Adrenal gland (tissue), 12 donors: ENCODE measurements around the gene SARM1. TPM values are rescaled to one million over a fixed set of nuclear protein-coding genes. Genes with fewer than 3 reads are reported as not detected.
A peak's percentile ranks its signal among the peaks of the same experiment; 100 is the strongest.

ENCODE experiments used
- DNase-seq, 7 donors: peaks; one replicate each; pipeline ENCODE4 v3.0.0-alpha.2; 2019 to 2020
- H3K27ac ChIP-seq, 5 donors: fragments of 200-600 bp; sonication (generic) in 4 of 5; 1 replicate in 3 of 5; 2 replicates in 2 of 5; pipeline versions ENCODE4 v1.5.1 to v1.8.0; 2016 to 2020; ENCODE audit warnings: mild to moderate bottlenecking in 1 of 5
- H3K27me3 ChIP-seq: fragments of 200-600 bp; 2 replicates; pipeline ENCODE4 v1.8.0; 2021
- H3K36me3 ChIP-seq, 2 donors: fragments of 200-600 bp; replicated peaks in 1 of 2; 1 replicate in 1 of 2; 2 replicates in 1 of 2; pipeline versions ENCODE4 v1.5.1 to v1.8.0; 2018 to 2022
- H3K4me1 ChIP-seq, 2 donors: fragments of 200-600 bp; replicated peaks in 1 of 2; 1 replicate in 1 of 2; 2 replicates in 1 of 2; pipeline versions ENCODE4 v1.5.1 to v1.8.0; 2018 to 2021
- H3K4me3 ChIP-seq, 4 donors: fragments of 200-600 bp; sonication (generic) in 3 of 4; one replicate each; pipeline ENCODE4 v1.5.1; 2016 to 2018
- H3K9me3 ChIP-seq, 3 donors: fragments of 200-600 bp; sonication (generic) in 1 of 3; replicated peaks in 1 of 3; 1 replicate in 2 of 3; 2 replicates in 1 of 3; pipeline versions ENCODE4 v1.5.1 to v1.8.0; 2016 to 2021
- CTCF ChIP-seq, 6 experiments: fragments of 450-650 bp in 4 of 6; fragments of 200-600 bp in 2 of 6; sonication (generic) in 1 of 6; IDR thresholded peaks; 1 replicate in 5 of 6; 2 replicates in 1 of 6; pipeline versions ENCODE4 v1.5.1 to v1.8.0; 2016 to 2021; ENCODE audit warnings: antibody characterized with exemption in 6 of 6, mild to moderate bottlenecking in 2 of 6, moderate library complexity in 1 of 6
- POLR2A ChIP-seq, 2 donors: fragments of 450-650 bp; IDR thresholded peaks; one replicate each; pipeline ENCODE4 v1.6.1; 2017; ENCODE audit warnings: antibody characterized with exemption in 2 of 2, mild to moderate bottlenecking in 2 of 2, moderate library complexity in 1 of 2
- WGBS, 4 donors: extraction: QIAGEN DNeasy Blood & Tissue Kit in 2 of 4; methylation state at CpG; one replicate each; pipeline versions ENCODE4 v1.1.5 to v1.1.7; 2013 to 2017; 5-methylcytosine and 5-hydroxymethylcytosine counted together
- intact Hi-C, 2 donors: fragments of 100-400 bp; cut with DNase I; formaldehyde crosslinking; loops; one replicate each; pipeline versions ENCODE4 v1.14.1 to v1.15.0; 2022 to 2023
- polyA plus RNA-seq, 3 donors: library from polyadenylated mRNA; stranded (reverse); fragments of 200-250 nt in 2 of 3; fragments of 350-450 nt in 1 of 3; fragmentation: Illumina TruSeq in 1 of 3; extraction: RNeasy Lipid Tissue Mini Kit (QIAGEN cat#74804) in 1 of 3; gene quantifications; one replicate each; pipeline ENCODE4 v1.2.3, GENCODE V29; 2013 to 2014
- total RNA-seq, 9 donors: library from RNA; depleted of rRNA in 4 of 9; stranded (reverse); fragments of >200 nt in 4 of 9; fragments of 120-200 nt in 1 of 9; fragmentation: NEBNext Ultra II Directional in 1 of 9; extraction: Animal tissue kit (Norgen Biotek cat#: 25700) in 1 of 9; gene quantifications; one replicate each; pipeline versions ENCODE4 v1.1.0 to v1.2.4, GENCODE V29; 2013 to 2023
- donor health status: healthy with polysubstance abuse.
- donor health status: Bipolar disorder and iron deficiency.
- donor health status: DM: yes; HTN: yes; CAD: no.
- donor health status: DM: no; HTN: no; CAD: no.
- donor health status: DM: no; HTN: no; CAD: no.
- donor health status: DM: yes; HTN: yes; CAD: no.

The SARM1 gene
- total and polyA plus RNA-seq, 12 donors = 5.8 to 40.0 (median 23.9) TPM

DNA sequence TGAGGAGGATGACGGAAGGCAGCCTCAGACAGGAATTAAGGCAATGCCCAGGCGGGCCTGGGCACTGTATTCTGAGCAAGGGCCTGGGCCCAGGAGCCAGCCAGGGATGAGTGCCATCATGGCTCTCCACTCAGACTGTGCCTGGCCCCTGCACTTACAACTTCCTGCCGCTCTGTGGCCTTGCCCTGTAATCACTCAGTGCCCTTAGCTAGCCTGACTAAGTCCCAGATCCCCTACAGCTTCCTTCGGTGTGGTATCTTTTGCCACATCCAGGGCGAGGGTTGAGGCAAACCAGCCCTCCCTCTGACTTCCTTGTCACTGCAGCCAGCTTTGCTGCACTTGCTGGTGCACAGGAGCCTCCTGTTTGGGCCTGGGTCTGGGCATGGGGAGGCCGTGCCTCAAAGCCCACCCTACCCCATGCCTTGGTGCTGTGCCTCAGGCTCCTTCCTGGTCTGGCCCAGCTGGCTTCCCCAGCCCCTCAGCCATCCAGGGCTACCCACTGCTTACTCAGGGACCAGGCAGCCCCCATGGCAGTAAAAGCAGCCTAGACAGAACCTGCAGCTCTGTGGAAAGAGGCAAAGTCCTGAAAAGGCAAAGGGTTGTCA is 25.2 kb downstream of the SARM1 start:
- Histone ChIP-seq H3K36me3 (peaks cover 0 to 66% of the 10 kb centered on the region in 2 donors), H3K27ac (peak overlapping the region in 3 of 5 donors; percentile 29 to 77 (median 56)), H3K4me1 (peaks cover 22 to 31% of the 10 kb centered on the region in 2 donors), H3K4me3 (no peak overlapping the region), H3K9me3 (no peaks in the 10 kb centered on the region), H3K27me3 (no peaks in the 10 kb centered on the region)
- TF ChIP-seq POLR2A (IDR thresholded peaks at IDR 0.05) (peak in 1 of 2 donors; percentile 28), CTCF (IDR thresholded peaks at IDR 0.05) (no peak)
- intact Hi-C loops = no loop called here
- WGBS, 4 donors = 41 to 70% (median 58%) methylated on average over 5 to 6 of the region's 6 CpGs
- peak in 5 of 7 donors; percentile 38 to 67 (median 56) for DNase-seq

DNA sequence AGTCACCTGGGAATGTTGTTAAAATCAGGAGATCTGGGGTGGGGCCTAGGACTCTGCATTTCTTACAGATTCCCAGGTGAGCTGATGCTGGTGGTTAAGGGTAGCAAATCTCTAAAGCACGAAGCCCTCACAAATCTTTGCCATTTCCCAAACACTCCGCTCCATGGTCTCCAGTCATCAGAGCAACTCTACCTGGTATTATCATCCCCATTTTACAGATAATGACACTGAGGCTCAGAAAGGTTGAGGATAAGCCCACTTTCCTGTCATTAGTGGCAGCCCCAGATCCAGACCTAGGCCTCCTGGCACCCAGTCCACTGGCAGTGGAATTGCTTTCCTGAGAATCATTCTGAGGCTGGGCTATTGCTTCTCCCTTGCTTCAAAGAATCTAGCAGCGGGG is 25.8 kb downstream of the SARM1 start:
- TF ChIP-seq CTCF (IDR thresholded peaks at IDR 0.05) = no peak
- TF ChIP-seq POLR2A (IDR thresholded peaks at IDR 0.05) = no peak
- H3K9me3 ChIP-seq = no peaks in the 10 kb centered on the region
- intact Hi-C loops = no loop called here
- peak overlapping the region in 3 of 5 donors; percentile 29 to 77 (median 67) for H3K27ac ChIP-seq
- H3K4me1 ChIP-seq = peaks cover 22 to 31% of the 10 kb centered on the region in 2 donors
- 83 to 100% (median 96%) methylated on average over 2 to 3 of the region's 3 CpGs for WGBS, 4 donors
- no peaks in the 10 kb centered on the region for H3K27me3 ChIP-seq
- peaks cover 0 to 66% of the 10 kb centered on the region in 2 donors for H3K36me3 ChIP-seq
- no peak overlapping the region for H3K4me3 ChIP-seq
- DNase-seq = no peak

DNA sequence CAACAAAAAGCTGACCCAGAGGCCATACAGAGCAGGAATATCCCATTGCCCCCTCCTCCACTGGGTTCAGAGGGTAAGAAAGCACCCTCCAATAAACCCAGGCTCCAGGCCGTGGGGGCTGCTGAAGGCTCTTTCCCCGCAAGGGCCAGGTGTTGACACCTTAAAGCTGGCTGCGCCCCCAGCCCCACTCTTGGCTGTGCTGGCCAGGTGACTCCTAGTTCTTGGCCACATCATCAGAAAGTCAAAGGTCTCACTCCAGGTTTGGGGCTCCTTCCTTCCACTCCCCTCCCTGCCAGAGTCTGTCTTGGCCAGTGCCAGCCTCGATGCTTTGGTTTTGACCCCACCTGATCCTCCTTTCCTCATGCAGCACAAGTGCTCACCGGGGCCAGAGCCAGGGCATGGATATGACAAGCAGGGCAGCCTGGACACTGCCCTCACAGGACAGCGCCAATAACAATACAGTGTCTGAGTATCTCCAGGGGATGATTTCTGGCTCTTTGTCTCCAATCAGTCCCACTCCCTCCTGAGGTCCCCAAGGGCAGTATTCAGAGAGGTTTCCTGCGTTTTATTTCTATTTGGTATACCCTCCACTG is 26.3 kb downstream of the SARM1 start:
- peaks cover 0 to 66% of the 10 kb centered on the region in 2 donors for H3K36me3 ChIP-seq
- TF ChIP-seq POLR2A (IDR thresholded peaks at IDR 0.05) = no peak
- TF ChIP-seq CTCF (IDR thresholded peaks at IDR 0.05) = no peak
- 51 to 73% (median 67%) methylated on average over 5 to 7 of the region's 7 CpGs for WGBS, 4 donors
- no peaks in the 10 kb centered on the region for H3K27me3 ChIP-seq
- intact Hi-C loops = no loop called here
- H3K4me1 ChIP-seq = peaks cover 22 to 36% of the 10 kb centered on the region in 2 donors
- H3K4me3 ChIP-seq = no peak overlapping the region
- peak in 2 of 7 donors; percentile 28 to 38 for DNase-seq
- H3K9me3 ChIP-seq = no peaks in the 10 kb centered on the region
- H3K27ac ChIP-seq = peak overlapping the region; percentile 20 to 77 (median 42)

- no peak overlapping the region for H3K4me3 ChIP-seq
- H3K27ac ChIP-seq = peak overlapping the region; percentile 20 to 77 (median 42)
- H3K27me3 ChIP-seq = no peaks in the 10 kb centered on the region
- TF ChIP-seq CTCF (IDR thresholded peaks at IDR 0.05) (no peak), POLR2A (IDR thresholded peaks at IDR 0.05) (peak in 1 of 2 donors; percentile 23)
- peaks cover 0 to 61% of the 10 kb centered on the region in 2 donors for H3K36me3 ChIP-seq
- intact Hi-C loops = no loop called here
- DNase-seq = peak in 5 of 7 donors; percentile 53 to 78 (median 66)
- 27 to 42% (median 35%) methylated on average over 4 to 6 of the region's 6 CpGs for WGBS, 4 donors
- peaks cover 22 to 40% of the 10 kb centered on the region in 2 donors for H3K4me1 ChIP-seq
- no peaks in the 10 kb centered on the region for H3K9me3 ChIP-seq
Measured at GRCh38 chr17:28398280-28398981, 26.9 kb downstream of the SARM1 start.
